ENCODE results near the gene SRD5A1.

- TF ChIP-seq SIN3A (IDR thresholded peaks at IDR 0.05; ENCODE audit: borderline replicate concordance, insufficient read depth, low read depth, low read length) (no peak), CTCF (IDR thresholded peaks at IDR 0.05) (no peak), POLR2AphosphoS5 (IDR thresholded peaks at IDR 0.05; ENCODE audit: low read depth, low read length) (no peak), REST (IDR thresholded peaks at IDR 0.05; ENCODE audit: insufficient read depth in 1 of 2, low read depth in 2 of 2, low read length in 1 of 2) (no peak), TCF7L2 (IDR thresholded peaks at IDR 0.05; ENCODE audit: low read depth, low read length) (no peak)
Measured at GRCh38 chr5:6623941-6624340, 9.3 kb upstream of the SRD5A1 start.

Measured in Panc1 (cell line).